LNCaP clone FGC (cell line): Measurements from ENCODE around the gene WNT7B.

Source experiments
- DNase-seq: peaks from one replicate; pipeline ENCODE4 v3.0.0-alpha.2; 2011; ENCODE audit warnings: low read depth
- H3K4me3 ChIP-seq: 2 replicates; pipeline ENCODE4 v1.5.1; 2011; ENCODE audit warnings: mild to moderate bottlenecking, low read depth, low read length, control low read depth
- CTCF ChIP-seq: IDR thresholded peaks from 2 replicates; pipeline ENCODE4 v1.5.1; 2012; ENCODE audit warnings: mild to moderate bottlenecking; ENCODE audit not compliant: control insufficient read depth, insufficient read depth; ENCODE audit errors: extremely low read depth

The WNT7B gene

GRCh38 chr22:45876136-45877035, 100.6 kb downstream of the WNT7B start:
- H3K4me3 ChIP-seq, result no peak overlapping the region
- DNase-seq, result no peak
- TF ChIP-seq CTCF, result no peak

- TF ChIP-seq CTCF, result no peak
- H3K4me3 ChIP-seq, result no peak overlapping the region
- no peak for DNase-seq
Measured at GRCh38 chr22:45872659-45873263, 104.2 kb downstream of the WNT7B start.

GRCh38 chr22:45871721-45872120, 105.2 kb downstream of the WNT7B start:
- no peak for TF ChIP-seq CTCF
- no peak for DNase-seq
- H3K4me3 ChIP-seq, result no peak overlapping the region
